ENCODE data around the gene CABP1.

GRCh38 chr12:120646044-120646443, 5.6 kb downstream of the CABP1 start:
- TF ChIP-seq CTCF (IDR thresholded peaks at IDR 0.05) (no peak), POLR2A (IDR thresholded peaks at IDR 0.05) (no peak)
